Erythroblast (primary cell): Measurements from ENCODE around the gene MAP2K6.

Source experiments
- GATA1 ChIP-seq: IDR thresholded peaks from 2 replicates; pipeline ENCODE4 v1.6.1; 2011; ENCODE audit warnings: low read depth, mild to moderate bottlenecking, control low read depth, low read length, moderate library complexity
- POLR2A ChIP-seq: IDR thresholded peaks from 2 replicates; pipeline ENCODE4 v1.6.1; 2011; ENCODE audit warnings: mild to moderate bottlenecking, low read length

GRCh38 chr17:69441179-69441578 is 26.7 kb downstream of the MAP2K6 start:
- TF ChIP-seq POLR2A (no peak), GATA1 (no peak)
